ENCODE results near the gene SNX4.

DNA sequence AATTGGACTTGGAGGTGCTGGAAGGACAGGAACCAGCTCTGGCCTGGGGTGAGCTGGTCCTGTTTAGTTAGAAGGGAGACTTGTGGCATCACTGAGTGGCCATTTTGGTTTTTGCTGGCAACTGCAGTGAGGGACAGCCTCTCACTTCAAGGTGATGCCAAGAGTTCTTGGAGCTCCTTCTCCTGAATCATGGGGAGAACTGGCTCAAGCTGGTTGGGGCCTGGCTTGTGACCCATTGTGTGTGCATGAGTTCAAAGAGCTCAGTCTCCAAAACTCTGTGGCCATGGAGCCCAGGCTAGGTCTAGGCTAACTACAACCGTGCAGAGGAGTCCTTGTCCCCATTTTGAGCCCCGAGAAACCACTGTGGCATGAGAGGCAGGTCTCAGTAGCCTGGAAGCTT, 84.8 kb downstream of the SNX4 start:
- TF ChIP-seq CTCF (conservative IDR thresholded peaks at IDR 0.05 in 1 of 2, IDR thresholded peaks at IDR 0.05 in 1 of 2; ENCODE audit: extremely low read depth in 1 of 2, insufficient read depth in 1 of 2, low read depth in 1 of 2, low read length in 2 of 2) = no peak
- no peak for TF ChIP-seq EZH2 (IDR thresholded peaks at IDR 0.05; ENCODE audit: borderline replicate concordance, low read length)

All from mammary epithelial cell (primary cell).